ENCODE data around the gene SBF2.

DNA sequence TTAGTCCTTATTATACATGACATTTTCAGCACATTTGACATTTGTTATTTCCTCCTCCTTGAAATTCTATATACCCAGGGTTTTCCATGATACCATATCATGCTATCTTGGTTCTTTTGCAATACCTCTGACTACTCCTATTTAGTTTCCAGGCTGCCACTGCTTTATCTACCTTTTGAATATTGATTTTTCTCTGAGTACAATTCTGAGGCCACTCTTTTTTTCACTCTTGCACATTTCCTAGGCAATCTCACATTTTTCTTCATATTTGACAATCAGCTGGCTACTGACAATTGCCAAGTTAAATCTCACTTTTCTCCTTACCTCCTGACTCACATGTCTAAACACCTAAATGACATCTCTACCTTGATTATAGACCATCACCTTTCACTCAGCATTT, 11.9 kb downstream of the SBF2 start:
- no peak for TF ChIP-seq POLR2A (IDR thresholded peaks at IDR 0.05; ENCODE audit: low read depth, low read length)
- TF ChIP-seq TAF1 (IDR thresholded peaks at IDR 0.05; ENCODE audit: borderline replicate concordance, low read depth, low read length) = no peak

Measured in GM12892 (cell line).